Astrocyte of the cerebellum (primary cell): ENCODE results near the gene JARID2.

Experiments used
- DNase-seq: peaks from one replicate; pipeline ENCODE4 v3.0.0-alpha.2; 2011; ENCODE audit warnings: low read depth
- H3K4me3 ChIP-seq: 2 replicates; pipeline ENCODE4 v1.5.1; 2011; ENCODE audit warnings: mild to moderate bottlenecking, low read depth, low read length, moderate library complexity
- in situ Hi-C: cut with HindIII; loops from 2 replicates; pipeline ENCODE4 v1.10.0; 2017; ENCODE audit warnings: low sequenced_read_pairs
- TF ChIP-seq, protein P1 (sequence below): IDR thresholded peaks from 2 replicates; pipeline ENCODE4 v1.5.1; 2012; ENCODE audit warnings: low read length, low read depth, moderate library complexity, mild to moderate bottlenecking; ENCODE audit errors: missing control alignments

The JARID2 gene

DNA sequence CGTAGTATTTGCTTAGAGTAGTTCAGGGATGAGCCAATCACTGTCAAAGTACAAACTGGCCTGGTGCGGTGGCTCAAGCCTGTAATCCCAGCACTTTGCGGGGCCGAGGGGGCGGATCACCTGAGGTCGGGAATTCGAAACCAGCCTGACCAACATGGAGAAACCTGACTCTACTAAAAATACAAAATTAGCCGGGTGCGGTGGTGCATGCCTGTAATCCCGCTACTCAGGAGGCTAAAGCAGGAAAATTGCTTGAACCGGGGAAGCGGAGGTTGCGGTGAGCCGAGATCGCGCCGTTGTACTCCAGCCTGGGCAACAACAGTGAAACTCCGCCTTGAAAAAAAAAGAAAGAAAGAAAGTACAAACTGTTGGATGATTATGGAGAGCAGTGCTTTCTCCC, 27.5 kb upstream of the JARID2 start:
- TF ChIP-seq, protein P1, sequence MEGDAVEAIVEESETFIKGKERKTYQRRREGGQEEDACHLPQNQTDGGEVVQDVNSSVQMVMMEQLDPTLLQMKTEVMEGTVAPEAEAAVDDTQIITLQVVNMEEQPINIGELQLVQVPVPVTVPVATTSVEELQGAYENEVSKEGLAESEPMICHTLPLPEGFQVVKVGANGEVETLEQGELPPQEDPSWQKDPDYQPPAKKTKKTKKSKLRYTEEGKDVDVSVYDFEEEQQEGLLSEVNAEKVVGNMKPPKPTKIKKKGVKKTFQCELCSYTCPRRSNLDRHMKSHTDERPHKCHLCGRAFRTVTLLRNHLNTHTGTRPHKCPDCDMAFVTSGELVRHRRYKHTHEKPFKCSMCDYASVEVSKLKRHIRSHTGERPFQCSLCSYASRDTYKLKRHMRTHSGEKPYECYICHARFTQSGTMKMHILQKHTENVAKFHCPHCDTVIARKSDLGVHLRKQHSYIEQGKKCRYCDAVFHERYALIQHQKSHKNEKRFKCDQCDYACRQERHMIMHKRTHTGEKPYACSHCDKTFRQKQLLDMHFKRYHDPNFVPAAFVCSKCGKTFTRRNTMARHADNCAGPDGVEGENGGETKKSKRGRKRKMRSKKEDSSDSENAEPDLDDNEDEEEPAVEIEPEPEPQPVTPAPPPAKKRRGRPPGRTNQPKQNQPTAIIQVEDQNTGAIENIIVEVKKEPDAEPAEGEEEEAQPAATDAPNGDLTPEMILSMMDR, result no peak
- no peak for DNase-seq
- in situ Hi-C loops, result loop anchor here (10.0 kb wide), 1 partner anchor 74 kb away; no protein-coding TSS in a partner anchor
- no peak overlapping the region for H3K4me3 ChIP-seq

- in situ Hi-C loops, result no loop called here
- no peak overlapping the region for H3K4me3 ChIP-seq
- TF ChIP-seq, protein P1, result no peak
- DNase-seq, result no peak
Observed at GRCh38 chr6:15220062-15220461, 25.8 kb upstream of the JARID2 start.

- no peak for DNase-seq
- in situ Hi-C loops, result no loop called here
- H3K4me3 ChIP-seq, result no peak overlapping the region
- TF ChIP-seq, protein P1, result no peak
Observed at GRCh38 chr6:15227827-15228318, 18.0 kb upstream of the JARID2 start.

GRCh38 chr6:15230827-15231226, 15.0 kb upstream of the JARID2 start:
- no peak for DNase-seq
- in situ Hi-C loops, result no loop called here
- H3K4me3 ChIP-seq, result no peak overlapping the region
- TF ChIP-seq, protein P1, result no peak

DNA sequence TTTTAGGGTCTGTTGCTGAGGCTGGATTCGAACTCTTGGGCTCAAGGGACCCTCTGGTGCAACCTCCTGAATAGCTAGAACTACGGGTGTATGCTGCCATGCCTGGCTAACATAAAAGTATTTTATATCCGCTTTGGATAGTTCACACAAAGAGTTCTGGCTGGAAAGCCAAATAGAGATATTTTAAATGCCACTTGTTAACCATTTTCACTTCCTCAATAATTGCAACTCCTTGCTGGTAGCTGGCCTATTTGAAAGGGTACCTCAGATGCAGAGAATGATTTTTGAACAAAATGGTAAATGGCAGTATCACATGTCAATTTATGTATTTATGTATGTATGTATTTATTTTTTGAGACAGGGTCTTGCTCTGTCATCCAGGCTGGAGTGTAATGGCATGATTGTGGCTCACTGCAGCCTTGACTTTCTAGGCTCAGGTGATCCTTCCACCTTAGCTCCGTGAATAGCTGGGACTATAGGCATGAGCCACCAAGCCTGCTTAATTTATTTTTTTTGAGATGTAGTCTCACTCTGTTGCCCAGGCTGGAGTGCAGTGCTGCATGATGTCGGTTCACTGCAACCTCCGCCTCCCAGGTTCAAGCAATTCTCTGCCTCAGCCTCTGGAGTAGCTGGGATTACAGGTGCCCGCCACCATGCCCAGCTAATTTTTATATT, 12.9 kb upstream of the JARID2 start:
- TF ChIP-seq, protein P1, result no peak

GRCh38 chr6:15234068-15234758, 11.7 kb upstream of the JARID2 start:
- in situ Hi-C loops, result no loop called here
- TF ChIP-seq, protein P1, result no peak
- no peak for DNase-seq
- no peak overlapping the region for H3K4me3 ChIP-seq

More for the DNA sequence above, 12.9 kb upstream of the JARID2 start:
- in situ Hi-C loops, result no loop called here
- DNase-seq, result no peak
- H3K4me3 ChIP-seq, result no peak overlapping the region
